Measurements from ENCODE around the gene WDR7.

Gene WDR7

GRCh38 chr18:57080479-57080878, 429.3 kb downstream of the WDR7 start:
- H2AFZ ChIP-seq (ENCODE audit: low read length) = no peak overlapping the region
- DNase-seq = no peak
- H3K27me3 ChIP-seq (replicated peaks; ENCODE audit: insufficient read depth, low read length) = no peaks in the 10 kb centered on the region
- H3K9me2 ChIP-seq (replicated peaks; ENCODE audit: insufficient read depth, low read length) = no peaks in the 10 kb centered on the region
- no peaks in the 10 kb centered on the region for H3K79me2 ChIP-seq (ENCODE audit: low read length)
- H4K20me1 ChIP-seq (ENCODE audit: insufficient read depth, low read length) = no peaks in the 10 kb centered on the region
- H3F3A ChIP-seq (ENCODE audit: insufficient read depth, low read length) = peaks cover 16% of the 10 kb centered on the region
- H3K4me3 ChIP-seq (ENCODE audit: low read length) = no peak overlapping the region
- no peak overlapping the region for H3K9ac ChIP-seq (ENCODE audit: low read length)
- H3K27ac ChIP-seq (ENCODE audit: low read length) = no peak overlapping the region
- TF ChIP-seq EZH2 (optimal IDR thresholded peaks at IDR 0.05; ENCODE audit: low read depth, low read length) (no peak), CTCF (IDR thresholded peaks at IDR 0.05; ENCODE audit: low read length) (no peak), EZH2phosphoT487 (IDR thresholded peaks at IDR 0.05; ENCODE audit: low read length) (no peak)
- no peaks in the 10 kb centered on the region for H3K9me3 ChIP-seq (replicated peaks; ENCODE audit: insufficient read depth, low read length)
- H3K36me3 ChIP-seq (replicated peaks; ENCODE audit: insufficient read depth, low read length) = no peaks in the 10 kb centered on the region
- peaks cover 22% of the 10 kb centered on the region for H3K4me1 ChIP-seq (ENCODE audit: low read length)
- no peak overlapping the region for H3K4me2 ChIP-seq (ENCODE audit: low read depth, low read length)

DNA sequence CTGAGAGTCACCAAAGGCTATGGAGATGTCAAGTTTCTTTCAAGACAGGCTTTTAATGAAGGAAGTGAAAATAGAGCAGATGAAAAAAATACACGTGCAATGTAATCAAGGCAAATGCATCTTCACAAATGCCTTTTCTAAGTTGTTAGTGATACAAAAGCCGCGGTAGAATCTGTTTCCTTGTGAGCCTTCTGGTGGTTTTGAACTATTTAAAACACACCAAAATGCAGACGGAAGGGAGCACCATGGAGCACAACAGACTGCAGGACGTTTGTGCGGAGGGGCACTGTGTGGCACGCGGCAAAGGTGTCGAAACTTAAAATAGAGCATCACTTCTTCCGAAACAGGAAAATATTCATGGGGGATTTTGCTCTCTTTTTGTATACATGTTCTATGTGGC, 430.7 kb downstream of the WDR7 start:
- Histone ChIP-seq H3K9me2 (replicated peaks; ENCODE audit: insufficient read depth, low read length) (no peaks in the 10 kb centered on the region), H3F3A (ENCODE audit: insufficient read depth, low read length) (peaks cover 16% of the 10 kb centered on the region), H3K4me1 (ENCODE audit: low read length) (peaks cover 24% of the 10 kb centered on the region), H4K20me1 (ENCODE audit: insufficient read depth, low read length) (no peaks in the 10 kb centered on the region), H2AFZ (ENCODE audit: low read length) (no peak overlapping the region), H3K4me3 (ENCODE audit: low read length) (no peak overlapping the region), H3K9me3 (replicated peaks; ENCODE audit: insufficient read depth, low read length) (no peaks in the 10 kb centered on the region), H3K9ac (ENCODE audit: low read length) (no peak overlapping the region), H3K4me2 (ENCODE audit: low read depth, low read length) (no peak overlapping the region), H3K36me3 (replicated peaks; ENCODE audit: insufficient read depth, low read length) (no peaks in the 10 kb centered on the region), H3K27ac (ENCODE audit: low read length) (no peak overlapping the region), H3K27me3 (replicated peaks; ENCODE audit: insufficient read depth, low read length) (no peaks in the 10 kb centered on the region), H3K79me2 (ENCODE audit: low read length) (no peaks in the 10 kb centered on the region)
- TF ChIP-seq EZH2 (optimal IDR thresholded peaks at IDR 0.05; ENCODE audit: low read depth, low read length) (no peak), CTCF (IDR thresholded peaks at IDR 0.05; ENCODE audit: low read length) (no peak), EZH2phosphoT487 (IDR thresholded peaks at IDR 0.05; ENCODE audit: low read length) (no peak)
- DNase-seq = no peak

- Histone ChIP-seq H2AFZ (ENCODE audit: low read length) (no peak overlapping the region; the same call in 1 of the 2 replicates), H3K9me2 (replicated peaks; ENCODE audit: insufficient read depth, low read length) (no peaks in the 10 kb centered on the region), H3K79me2 (ENCODE audit: low read length) (no peaks in the 10 kb centered on the region), H3K27ac (ENCODE audit: low read length) (peak overlapping the region; percentile 94; the same call in 1 of the 2 replicates), H3K4me2 (ENCODE audit: low read depth, low read length) (peak overlapping the region; percentile 89; the same call in 1 of the 2 replicates), H3K4me3 (ENCODE audit: low read length) (no peak overlapping the region), H3K9me3 (replicated peaks; ENCODE audit: insufficient read depth, low read length) (no peaks in the 10 kb centered on the region), H3K36me3 (replicated peaks; ENCODE audit: insufficient read depth, low read length) (no peaks in the 10 kb centered on the region), H3K9ac (ENCODE audit: low read length) (no peak overlapping the region), H3K4me1 (ENCODE audit: low read length) (peaks cover 24% of the 10 kb centered on the region), H3F3A (ENCODE audit: insufficient read depth, low read length) (peaks cover 16% of the 10 kb centered on the region), H4K20me1 (ENCODE audit: insufficient read depth, low read length) (no peaks in the 10 kb centered on the region), H3K27me3 (replicated peaks; ENCODE audit: insufficient read depth, low read length) (no peaks in the 10 kb centered on the region)
- TF ChIP-seq EZH2 (optimal IDR thresholded peaks at IDR 0.05; ENCODE audit: low read depth, low read length) (no peak), EZH2phosphoT487 (IDR thresholded peaks at IDR 0.05; ENCODE audit: low read length) (no peak), CTCF (IDR thresholded peaks at IDR 0.05; ENCODE audit: low read length) (no peak)
- DNase-seq = no peak
These were observed 432.3 kb downstream of the WDR7 start for GRCh38 chr18:57083485-57083884.
